ENCODE data around the gene LHX2.

Gene LHX2

DNA sequence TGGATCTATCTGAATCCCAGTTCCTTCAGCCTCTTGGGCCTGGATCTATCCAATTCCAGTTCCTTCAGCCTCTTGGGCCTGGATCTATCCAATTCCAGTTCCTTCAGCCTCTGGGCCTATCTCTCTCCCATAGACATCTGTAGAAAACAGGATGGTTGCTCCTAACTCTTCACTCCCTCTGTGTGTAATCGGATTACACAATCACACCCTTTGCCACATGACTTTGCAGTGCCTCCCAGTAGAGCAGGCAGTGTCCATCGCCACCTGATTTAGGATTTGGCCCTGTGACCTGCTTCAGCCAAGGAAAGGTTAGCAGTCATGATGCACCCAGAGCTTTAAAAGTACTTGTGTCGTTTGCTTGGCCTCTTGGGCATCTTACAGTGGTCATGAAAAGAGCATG lies 56.7 kb downstream of the LHX2 start:
- DNase-seq: no peak

GRCh38 chr9:124074746-124075145 lies 63.2 kb downstream of the LHX2 start:
- DNase-seq: no peak

- DNase-seq: no peak
Measured at GRCh38 chr9:124075761-124076160, 64.2 kb downstream of the LHX2 start.

GRCh38 chr9:124077915-124078572 lies 66.5 kb downstream of the LHX2 start:
- DNase-seq: no peak

- no peak for DNase-seq
Measured at GRCh38 chr9:124078641-124079040, 67.1 kb downstream of the LHX2 start.

DNA sequence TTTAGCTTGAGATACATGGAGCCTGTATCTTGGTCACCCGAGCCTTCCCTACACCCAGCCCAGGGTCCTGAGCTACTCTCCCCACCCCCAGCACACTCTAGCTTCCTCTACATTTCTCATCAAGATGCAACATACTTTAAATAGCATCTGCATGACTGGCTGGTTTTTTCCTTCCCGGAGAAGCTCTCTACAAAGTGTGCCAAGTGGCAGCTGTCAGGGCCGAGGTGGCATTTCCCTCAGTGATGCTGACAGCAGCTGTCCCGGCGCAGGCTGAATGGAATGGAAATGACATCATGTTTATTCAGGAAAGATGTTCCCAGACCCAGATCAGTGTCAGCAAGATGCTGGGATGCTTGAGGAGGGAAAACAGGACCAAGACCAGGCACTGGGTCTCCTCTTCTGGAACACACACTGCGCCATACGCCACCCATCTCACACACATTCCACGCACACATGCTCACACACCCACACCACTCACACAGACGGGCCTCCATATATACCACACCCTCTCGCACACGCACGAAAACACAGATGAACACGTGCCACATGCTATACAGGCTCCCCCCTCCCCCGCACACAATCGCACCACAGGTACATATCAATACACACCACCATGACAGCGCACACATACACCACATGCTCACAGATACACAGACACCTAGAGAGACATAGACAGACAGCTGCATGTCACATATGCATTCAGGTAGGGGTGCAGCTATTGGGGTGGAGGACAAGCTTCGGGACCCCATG lies 67.8 kb downstream of the LHX2 start:
- DNase-seq: no peak

DNA sequence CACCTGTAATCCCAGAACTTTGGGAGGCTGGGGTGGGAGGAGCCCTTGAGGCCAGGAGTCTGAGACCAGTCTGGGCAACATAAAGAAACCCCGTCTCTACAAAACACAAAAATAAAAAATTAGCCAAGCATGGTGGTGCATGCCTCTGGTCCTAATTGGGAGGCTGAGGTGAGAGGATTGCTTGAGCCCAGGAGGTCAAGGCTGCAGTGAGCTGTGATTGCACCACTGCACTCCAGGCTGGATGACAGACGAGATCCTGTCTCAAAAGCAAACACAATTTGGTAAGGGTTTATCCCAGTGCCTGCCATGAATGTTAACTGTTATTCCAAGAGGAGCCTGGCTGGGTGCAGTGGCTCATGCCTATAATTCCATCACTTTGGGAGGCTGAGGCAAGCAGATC lies 71.1 kb downstream of the LHX2 start:
- no peak for DNase-seq

All from T-helper 9 cell (primary cell).